WTC11 (cell line): ENCODE results near the gene PAQR8.

Source experiments
- CREB1 ChIP-seq: sonication (generic); formaldehyde crosslinking; IDR thresholded peaks from 2 replicates; pipeline ENCODE4 v1.8.0; 2023; ENCODE audit warnings: mild to moderate bottlenecking, missing genetic modification reagents
- CTCF ChIP-seq: fragments of 200-600 bp; IDR thresholded peaks from 2 replicates; pipeline ENCODE4 v1.8.0; 2022; ENCODE audit warnings: antibody characterized with exemption
- IRF1 ChIP-seq: sonication (generic); formaldehyde crosslinking; IDR thresholded peaks from 2 replicates; pipeline ENCODE4 v1.8.0; 2023; ENCODE audit warnings: missing genetic modification reagents
- MAX ChIP-seq: sonication (generic); formaldehyde crosslinking; IDR thresholded peaks from 2 replicates; pipeline ENCODE4 v1.8.0; 2022; ENCODE audit warnings: mild to moderate bottlenecking, missing genetic modification reagents
- NFYB ChIP-seq: sonication (generic); formaldehyde crosslinking; conservative IDR thresholded peaks from 2 replicates; pipeline ENCODE4 v1.8.0; 2022; ENCODE audit warnings: low read depth, missing genetic modification reagents
- SMAD3 ChIP-seq: sonication (generic); formaldehyde crosslinking; IDR thresholded peaks from 2 replicates; pipeline ENCODE4 v1.8.0; 2022; ENCODE audit warnings: missing genetic modification reagents, mild to moderate bottlenecking, borderline replicate concordance
- ZSCAN18 ChIP-seq: fragments of 250-450 bp; sonication (Bioruptor Pico); IDR thresholded peaks from 2 replicates; pipeline ENCODE4 v2.1.2; 2022; ENCODE audit warnings: mild to moderate bottlenecking, moderate library complexity

GRCh38 chr6:52422156-52422555, 60.2 kb downstream of the PAQR8 start:
- no peak for TF ChIP-seq IRF1 (CRISPR knock-in tag)
- no peak for TF ChIP-seq MAX (CRISPR knock-in tag)
- TF ChIP-seq NFYB, result no peak
- TF ChIP-seq CTCF, result no peak
- no peak for TF ChIP-seq SMAD3 (CRISPR knock-in tag)
- TF ChIP-seq ZSCAN18 (CRISPR knock-in tag), result no peak
- TF ChIP-seq CREB1 (CRISPR knock-in tag), result no peak
